ENCODE results near the gene PROSER2.

Gene PROSER2, protein sequence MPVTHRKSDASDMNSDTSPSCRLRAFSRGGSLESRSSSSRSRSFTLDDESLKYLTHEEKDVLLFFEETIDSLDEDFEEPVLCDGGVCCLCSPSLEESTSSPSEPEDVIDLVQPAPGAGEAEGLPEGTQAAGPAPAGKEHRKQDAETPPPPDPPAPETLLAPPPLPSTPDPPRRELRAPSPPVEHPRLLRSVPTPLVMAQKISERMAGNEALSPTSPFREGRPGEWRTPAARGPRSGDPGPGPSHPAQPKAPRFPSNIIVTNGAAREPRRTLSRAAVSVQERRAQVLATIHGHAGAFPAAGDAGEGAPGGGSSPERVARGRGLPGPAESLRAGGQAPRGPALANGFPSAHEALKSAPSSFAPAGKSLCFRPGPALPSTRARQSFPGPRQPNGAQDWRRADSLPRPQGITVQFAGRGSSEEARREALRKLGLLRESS

DNA sequence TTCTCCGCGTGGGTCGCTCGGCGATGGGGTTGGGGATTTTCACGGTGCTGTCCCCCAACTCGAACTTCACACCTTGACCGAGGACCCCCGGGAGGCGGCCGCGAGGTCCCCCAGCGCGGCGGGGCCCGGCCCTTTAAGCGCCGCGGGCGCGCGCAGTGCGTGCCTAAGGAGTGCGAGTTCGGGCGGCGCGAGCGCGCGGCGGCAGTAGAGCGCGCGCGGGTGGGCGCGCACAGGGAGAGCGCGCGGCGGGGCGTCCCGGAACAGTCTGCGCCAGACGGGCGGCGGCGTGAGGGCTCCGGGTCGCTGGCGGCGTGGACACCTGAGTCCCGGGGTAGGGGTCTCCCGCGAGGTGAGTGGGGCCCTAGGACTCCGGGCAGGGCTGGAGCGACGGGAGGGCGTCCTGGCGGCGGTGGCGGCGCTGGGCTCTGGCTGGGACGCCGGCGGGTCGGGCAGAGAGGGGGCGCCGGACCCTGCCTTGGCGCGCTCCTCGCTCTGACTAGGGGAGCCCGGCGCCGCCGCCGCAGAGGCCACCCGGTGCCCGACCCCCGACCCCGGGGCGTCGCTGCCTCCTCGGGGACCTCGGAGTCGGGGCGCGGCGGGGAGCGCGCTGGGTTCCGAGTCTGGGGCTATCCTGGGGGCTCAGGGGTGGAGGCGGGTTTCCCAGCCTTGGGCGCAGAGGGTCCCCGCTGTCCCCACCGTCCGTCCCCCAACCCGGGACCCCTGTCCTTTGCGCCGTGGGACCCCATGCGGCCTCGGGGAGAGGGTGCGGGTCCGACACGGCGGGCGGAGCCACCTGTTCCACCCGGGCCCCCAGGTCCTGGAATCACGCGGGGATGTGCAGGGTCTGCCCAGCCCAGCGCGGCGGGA is at the start of gene PROSER2:
Gene PROSER2 (plus strand): TSS at position 235 of the 867 bp plus-strand sequence. CDS start 28,722 bp downstream, outside the sequence.
- H3F3A ChIP-seq (ENCODE audit: insufficient read depth, low read length) = no peaks in the 10 kb centered on the region
- no peaks in the 10 kb centered on the region for H4K20me1 ChIP-seq (ENCODE audit: insufficient read depth, low read length)
- no peak within 1 kb of the TSS for H3K27ac ChIP-seq (ENCODE audit: low read length)
- H3K79me2 ChIP-seq (ENCODE audit: low read length) = no peaks in the 10 kb centered on the region
- no peak within 1 kb of the TSS for H3K4me3 ChIP-seq (ENCODE audit: low read length)
- no peaks in the 10 kb centered on the region for H3K9me2 ChIP-seq (replicated peaks; ENCODE audit: insufficient read depth, low read length)
- no peaks in the 10 kb centered on the region for H3K36me3 ChIP-seq (replicated peaks; ENCODE audit: insufficient read depth, low read length)
- H2AFZ ChIP-seq (ENCODE audit: low read length) = no peak within 1 kb of the TSS
- TF ChIP-seq, protein P1, sequence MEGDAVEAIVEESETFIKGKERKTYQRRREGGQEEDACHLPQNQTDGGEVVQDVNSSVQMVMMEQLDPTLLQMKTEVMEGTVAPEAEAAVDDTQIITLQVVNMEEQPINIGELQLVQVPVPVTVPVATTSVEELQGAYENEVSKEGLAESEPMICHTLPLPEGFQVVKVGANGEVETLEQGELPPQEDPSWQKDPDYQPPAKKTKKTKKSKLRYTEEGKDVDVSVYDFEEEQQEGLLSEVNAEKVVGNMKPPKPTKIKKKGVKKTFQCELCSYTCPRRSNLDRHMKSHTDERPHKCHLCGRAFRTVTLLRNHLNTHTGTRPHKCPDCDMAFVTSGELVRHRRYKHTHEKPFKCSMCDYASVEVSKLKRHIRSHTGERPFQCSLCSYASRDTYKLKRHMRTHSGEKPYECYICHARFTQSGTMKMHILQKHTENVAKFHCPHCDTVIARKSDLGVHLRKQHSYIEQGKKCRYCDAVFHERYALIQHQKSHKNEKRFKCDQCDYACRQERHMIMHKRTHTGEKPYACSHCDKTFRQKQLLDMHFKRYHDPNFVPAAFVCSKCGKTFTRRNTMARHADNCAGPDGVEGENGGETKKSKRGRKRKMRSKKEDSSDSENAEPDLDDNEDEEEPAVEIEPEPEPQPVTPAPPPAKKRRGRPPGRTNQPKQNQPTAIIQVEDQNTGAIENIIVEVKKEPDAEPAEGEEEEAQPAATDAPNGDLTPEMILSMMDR (IDR thresholded peaks at IDR 0.05; ENCODE audit: low read length) = no peak
- TF ChIP-seq EZH2 (optimal IDR thresholded peaks at IDR 0.05; ENCODE audit: low read depth, low read length) (no peak), EZH2phosphoT487 (IDR thresholded peaks at IDR 0.05; ENCODE audit: low read length) (no peak)
- H3K9ac ChIP-seq (ENCODE audit: low read length) = no peak within 1 kb of the TSS
- no peaks in the 10 kb centered on the region for H3K9me3 ChIP-seq (replicated peaks; ENCODE audit: insufficient read depth, low read length)
- peaks cover 25% of the 10 kb centered on the region for H3K27me3 ChIP-seq (replicated peaks; ENCODE audit: insufficient read depth, low read length)
- DNase-seq = no peak
- no peaks in the 10 kb centered on the region for H3K4me1 ChIP-seq (ENCODE audit: low read length)
- H3K4me2 ChIP-seq (ENCODE audit: low read depth, low read length) = no peak within 1 kb of the TSS

DNA sequence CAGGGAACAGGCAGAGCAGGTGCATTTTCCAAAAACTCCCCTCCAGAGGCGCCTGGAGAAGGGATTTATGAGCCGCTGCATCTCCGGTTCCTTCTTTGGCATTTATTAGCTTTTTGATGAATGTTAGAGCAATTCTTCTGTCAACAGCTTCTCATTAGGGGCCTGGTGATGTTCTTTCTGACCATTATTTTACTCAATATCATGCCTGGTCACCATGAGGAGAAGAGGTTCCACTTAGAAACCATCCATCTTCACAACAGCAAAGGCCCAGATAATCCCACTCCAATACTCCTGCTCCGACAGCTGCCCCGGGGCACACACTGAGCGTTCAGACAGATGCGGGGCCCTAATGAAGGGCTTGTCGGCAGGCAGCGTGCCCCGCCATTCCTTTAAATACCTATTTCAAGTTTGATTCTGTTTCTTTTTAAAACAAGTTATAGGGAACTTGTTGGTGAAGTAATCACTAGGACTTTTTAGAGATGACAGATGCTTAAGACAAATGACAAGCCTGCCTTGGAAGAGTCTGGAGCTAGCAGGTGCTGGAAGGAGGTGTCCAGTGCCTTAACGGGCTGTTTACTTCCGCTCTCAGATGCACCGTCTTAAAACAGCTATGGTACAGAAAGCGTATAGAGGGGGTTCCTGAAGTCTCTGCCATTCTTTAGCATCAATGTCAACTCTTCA is 49.3 kb upstream of the PROSER2 start:
- TF ChIP-seq EZH2phosphoT487 (IDR thresholded peaks at IDR 0.05; ENCODE audit: low read length) (no peak), EZH2 (optimal IDR thresholded peaks at IDR 0.05; ENCODE audit: low read depth, low read length) (no peak)
- TF ChIP-seq, protein P1 (IDR thresholded peaks at IDR 0.05; ENCODE audit: low read length) = no peak
- DNase-seq = no peak
- Histone ChIP-seq H3K27me3 (replicated peaks; ENCODE audit: insufficient read depth, low read length) (no peaks in the 10 kb centered on the region), H3K36me3 (replicated peaks; ENCODE audit: insufficient read depth, low read length) (no peaks in the 10 kb centered on the region), H3F3A (ENCODE audit: insufficient read depth, low read length) (no peaks in the 10 kb centered on the region), H3K4me3 (ENCODE audit: low read length) (no peak overlapping the region), H3K4me2 (ENCODE audit: low read depth, low read length) (no peak overlapping the region), H4K20me1 (ENCODE audit: insufficient read depth, low read length) (no peaks in the 10 kb centered on the region), H3K9ac (ENCODE audit: low read length) (no peak overlapping the region), H2AFZ (ENCODE audit: low read length) (no peak overlapping the region), H3K4me1 (ENCODE audit: low read length) (no peaks in the 10 kb centered on the region), H3K9me2 (replicated peaks; ENCODE audit: insufficient read depth, low read length) (no peaks in the 10 kb centered on the region), H3K79me2 (ENCODE audit: low read length) (no peaks in the 10 kb centered on the region), H3K9me3 (replicated peaks; ENCODE audit: insufficient read depth, low read length) (no peaks in the 10 kb centered on the region), H3K27ac (ENCODE audit: low read length) (no peak overlapping the region)

DNA sequence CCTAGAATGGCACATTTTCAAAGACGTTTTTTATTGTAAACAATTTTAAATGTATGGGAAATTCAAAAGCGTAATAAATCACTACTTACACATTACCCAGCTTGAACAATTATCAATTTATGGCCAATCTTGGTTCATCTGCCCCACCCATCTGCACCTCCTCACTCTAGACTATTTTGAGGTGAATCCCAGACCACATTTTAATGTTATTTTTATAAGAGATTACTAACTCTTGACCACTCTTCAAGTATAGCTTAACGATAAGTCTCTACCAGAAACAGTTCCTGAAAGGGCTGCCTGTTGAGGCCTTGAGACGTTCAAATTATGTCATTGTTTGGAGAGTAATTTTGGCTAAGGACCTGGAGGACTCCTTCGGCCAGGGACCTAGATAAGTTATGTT is 47.7 kb upstream of the PROSER2 start:
- no peak overlapping the region for H3K27ac ChIP-seq (ENCODE audit: low read length)
- DNase-seq = no peak
- H3K4me1 ChIP-seq (ENCODE audit: low read length) = no peaks in the 10 kb centered on the region
- H3K79me2 ChIP-seq (ENCODE audit: low read length) = no peaks in the 10 kb centered on the region
- H3K9me2 ChIP-seq (replicated peaks; ENCODE audit: insufficient read depth, low read length) = no peaks in the 10 kb centered on the region
- no peaks in the 10 kb centered on the region for H3F3A ChIP-seq (ENCODE audit: insufficient read depth, low read length)
- TF ChIP-seq, protein P1 (IDR thresholded peaks at IDR 0.05; ENCODE audit: low read length) = no peak
- H3K9ac ChIP-seq (ENCODE audit: low read length) = no peak overlapping the region
- no peak overlapping the region for H3K4me2 ChIP-seq (ENCODE audit: low read depth, low read length)
- no peaks in the 10 kb centered on the region for H3K9me3 ChIP-seq (replicated peaks; ENCODE audit: insufficient read depth, low read length)
- no peak overlapping the region for H2AFZ ChIP-seq (ENCODE audit: low read length)
- no peaks in the 10 kb centered on the region for H3K27me3 ChIP-seq (replicated peaks; ENCODE audit: insufficient read depth, low read length)
- no peaks in the 10 kb centered on the region for H4K20me1 ChIP-seq (ENCODE audit: insufficient read depth, low read length)
- no peaks in the 10 kb centered on the region for H3K36me3 ChIP-seq (replicated peaks; ENCODE audit: insufficient read depth, low read length)
- no peak overlapping the region for H3K4me3 ChIP-seq (ENCODE audit: low read length)

Data from MM.1S (cell line).